H9 (cell line): ENCODE measurements around the gene SIGLEC11. TPM values are rescaled to one million over a fixed set of nuclear protein-coding genes. Genes with fewer than 3 reads are reported as not detected.

ENCODE experiments used
- DNase-seq: peaks from one replicate; pipeline ENCODE4 v3.0.0-alpha.2; 2017
- H2AFZ ChIP-seq: one replicate; pipeline ENCODE4 v1.6.1; 2013; ENCODE audit warnings: mild to moderate bottlenecking, low read length, control low read depth, moderate library complexity
- H2AK5ac ChIP-seq: 2 replicates; pipeline ENCODE4 v1.6.1; 2013; ENCODE audit warnings: low read length, control low read depth, mixed read lengths; ENCODE audit not compliant: insufficient read length
- H2BK120ac ChIP-seq: one replicate; pipeline ENCODE4 v1.6.1; 2013; ENCODE audit warnings: low read depth, mild to moderate bottlenecking, low read length, control low read depth, inconsistent platforms; ENCODE audit not compliant: poor library complexity, severe bottlenecking
- H2BK12ac ChIP-seq: 2 replicates; pipeline ENCODE4 v1.6.1; 2013; ENCODE audit warnings: low read length, control low read depth, mixed read lengths, low read depth; ENCODE audit not compliant: insufficient read length
- H2BK15ac ChIP-seq: 2 replicates; pipeline ENCODE4 v1.6.1; 2013; ENCODE audit warnings: low read depth, low read length, control low read depth
- H2BK20ac ChIP-seq: one replicate; pipeline ENCODE4 v1.6.1; 2013; ENCODE audit warnings: low read depth, mild to moderate bottlenecking, low read length, control low read depth, inconsistent platforms; ENCODE audit not compliant: poor library complexity, severe bottlenecking
- H2BK5ac ChIP-seq: 2 replicates; pipeline ENCODE4 v1.6.1; 2013; ENCODE audit warnings: low read length, control low read depth, mixed read lengths; ENCODE audit not compliant: insufficient read length
- H3K14ac ChIP-seq: 2 replicates; pipeline ENCODE4 v1.6.1; 2013; ENCODE audit warnings: low read length, control low read depth; ENCODE audit not compliant: insufficient read depth
- H3K18ac ChIP-seq: 2 replicates; pipeline ENCODE4 v1.6.1; 2013; ENCODE audit warnings: low read depth, mild to moderate bottlenecking, mixed read lengths, low read length, control low read depth; ENCODE audit not compliant: insufficient read length
- H3K23ac ChIP-seq: 2 replicates; pipeline ENCODE4 v1.6.1; 2013; ENCODE audit warnings: low read length, control low read depth, mixed read lengths, low read depth; ENCODE audit not compliant: insufficient read length
- H3K23me2 ChIP-seq: 2 replicates; pipeline ENCODE4 v1.6.1; 2013; ENCODE audit warnings: low read depth, mild to moderate bottlenecking, mixed read lengths, low read length, control low read depth; ENCODE audit not compliant: insufficient read length, poor library complexity, severe bottlenecking
- H3K27ac ChIP-seq: 2 replicates; pipeline ENCODE4 v1.5.1; 2013; ENCODE audit warnings: low read length, control low read depth, mixed read lengths, low read depth; ENCODE audit not compliant: insufficient read length
- H3K27me3 ChIP-seq: 2 replicates; pipeline ENCODE4 v1.6.1; 2013; ENCODE audit warnings: low read length, control low read depth, inconsistent platforms; ENCODE audit not compliant: insufficient read depth
- H3K4ac ChIP-seq: 2 replicates; pipeline ENCODE4 v1.6.1; 2013; ENCODE audit warnings: low read depth, mild to moderate bottlenecking, control low read depth, inconsistent platforms, low read length, moderate library complexity
- H3K4me1 ChIP-seq: 2 replicates; pipeline ENCODE4 v1.6.1; 2013; ENCODE audit warnings: low read length, control low read depth, inconsistent platforms; ENCODE audit not compliant: insufficient read depth
- H3K4me2 ChIP-seq: 2 replicates; pipeline ENCODE4 v1.6.1; 2013; ENCODE audit warnings: low read length, control low read depth, mixed read lengths; ENCODE audit not compliant: insufficient read length, insufficient read depth
- H3K56ac ChIP-seq: 2 replicates; pipeline ENCODE4 v1.6.1; 2013; ENCODE audit warnings: low read depth, mild to moderate bottlenecking, mixed read lengths, low read length, control low read depth; ENCODE audit not compliant: insufficient read length
- H3K79me1 ChIP-seq: 2 replicates; pipeline ENCODE4 v1.6.1; 2013; ENCODE audit warnings: low read depth, mild to moderate bottlenecking, moderate library complexity, low read length, control low read depth, inconsistent platforms; ENCODE audit not compliant: insufficient read depth, poor library complexity, severe bottlenecking
- H3K79me2 ChIP-seq: 2 replicates; pipeline ENCODE4 v1.6.1; 2013; ENCODE audit warnings: low read length, control low read depth, inconsistent platforms; ENCODE audit not compliant: insufficient read depth
- H3K9ac ChIP-seq: 2 replicates; pipeline ENCODE4 v1.6.1; 2013; ENCODE audit warnings: low read length, control low read depth, mixed read lengths; ENCODE audit not compliant: insufficient read length; ENCODE audit errors: extremely low read depth
- H3K9me3 ChIP-seq: one replicate; pipeline ENCODE4 v1.6.1; 2013; ENCODE audit warnings: low read depth, low read length, inconsistent platforms; ENCODE audit not compliant: control insufficient read depth
- H3T11ph ChIP-seq: one replicate; pipeline ENCODE4 v1.6.1; 2013; ENCODE audit warnings: mild to moderate bottlenecking, low read length, control low read depth, inconsistent platforms
- H4K20me1 ChIP-seq: one replicate; pipeline ENCODE4 v1.6.1; 2013; ENCODE audit not compliant: control insufficient read depth, insufficient read length, insufficient read depth
- H4K5ac ChIP-seq: 2 replicates; pipeline ENCODE4 v1.6.1; 2013; ENCODE audit warnings: low read depth, mild to moderate bottlenecking, mixed read lengths, low read length, control low read depth; ENCODE audit not compliant: insufficient read length
- H4K8ac ChIP-seq: replicated peaks from 2 replicates; pipeline ENCODE4 v1.6.1; 2013; ENCODE audit warnings: low read length, control low read depth, mixed read lengths, low read depth; ENCODE audit not compliant: insufficient read length
- H4K91ac ChIP-seq: 2 replicates; pipeline ENCODE4 v1.6.1; 2013; ENCODE audit warnings: low read depth, mild to moderate bottlenecking, moderate library complexity, mixed read lengths, low read length, control low read depth; ENCODE audit not compliant: insufficient read length
- H3K27ac Mint-ChIP-seq, 3 experiments: 2 replicates in 2 of 3; 3 replicates in 1 of 3; pipeline ENCODE4 v1.8.0; 2020 to 2021; ENCODE audit warnings: mixed read lengths in 3 of 3, mild to moderate bottlenecking in 1 of 3, moderate library complexity in 1 of 3
- H3K27me3 Mint-ChIP-seq: 2 replicates; pipeline ENCODE4 v1.8.0; 2021; ENCODE audit warnings: low read depth, mild to moderate bottlenecking, moderate library complexity, mixed read lengths
- H3K36me3 Mint-ChIP-seq, 3 experiments: 2 replicates in 2 of 3; 3 replicates in 1 of 3; pipeline ENCODE4 v1.8.0; 2020 to 2021; ENCODE audit warnings: low read depth in 3 of 3, mixed read lengths in 3 of 3; ENCODE audit not compliant: insufficient read depth in 1 of 3
- H3K4me1 Mint-ChIP-seq, 2 experiments: 2 replicates each; pipeline ENCODE4 v1.8.0; 2020; ENCODE audit warnings: mixed read lengths in 2 of 2
- H3K4me3 Mint-ChIP-seq, 2 experiments: 2 replicates in 1 of 2; 3 replicates in 1 of 2; pipeline ENCODE4 v1.8.0; 2020 to 2021; ENCODE audit warnings: mild to moderate bottlenecking in 2 of 2, mixed read lengths in 2 of 2, moderate library complexity in 1 of 2
- H3K9me3 Mint-ChIP-seq, 2 experiments: 2 replicates in 1 of 2; 3 replicates in 1 of 2; pipeline ENCODE4 v1.8.0; 2020; ENCODE audit warnings: mild to moderate bottlenecking in 2 of 2, mixed read lengths in 2 of 2, moderate library complexity in 1 of 2
- WGBS: extraction: QIAGEN DNeasy Blood & Tissue Kit; methylation state at CpG from one replicate; pipeline ENCODE4 v1.1.7; 2013; ENCODE audit warnings: missing lambda C conversion rate, low lambda C conversion rate, mixed read lengths; ENCODE audit not compliant: insufficient read length; ENCODE audit errors: extremely low coverage; 5-methylcytosine and 5-hydroxymethylcytosine counted together
- total RNA-seq: library from RNA; stranded (reverse); gene quantifications from 2 replicates; pipeline ENCODE4 v1.2.1, GENCODE V29; 2021
- TF ChIP-seq, protein P1 (sequence below): fragments of 200-600 bp; sonication (generic); conservative IDR thresholded peaks from 3 replicates; pipeline ENCODE4 v1.8.0; 2021; ENCODE audit warnings: antibody characterized with exemption, mild to moderate bottlenecking

SIGLEC11 gene
- total RNA-seq, 1 experiment from 2014 or later: not detected

GRCh38 chr19:49932041-49932451, 28.9 kb downstream of the SIGLEC11 start:
- Mint-ChIP-seq H3K27me3 (peaks cover 8% of the 10 kb centered on the region), H3K27ac (no peak overlapping the region), H3K4me1 (peaks cover 15 to 28% of the 10 kb centered on the region in 2 experiments), H3K4me3 (peak overlapping the region in 1 of 2 experiments; percentile 7; a peak in 1 of 5 replicates), H3K9me3 (peaks cover 0 to 4% of the 10 kb centered on the region in 2 experiments; a peak in 3 of 5 replicates), H3K36me3 (peaks cover 19 to 37% (median 19%) of the 10 kb centered on the region in 3 experiments)
- no peak for DNase-seq
- no peak overlapping the region for H3K4me2 ChIP-seq
- no peak overlapping the region for H2BK15ac ChIP-seq
- H4K20me1 ChIP-seq: peaks cover 2% of the 10 kb centered on the region
- WGBS: no CpG with 5 or more reads among the region's 5 CpGs
- no peak overlapping the region for H3K4ac ChIP-seq
- TF ChIP-seq, protein P1, sequence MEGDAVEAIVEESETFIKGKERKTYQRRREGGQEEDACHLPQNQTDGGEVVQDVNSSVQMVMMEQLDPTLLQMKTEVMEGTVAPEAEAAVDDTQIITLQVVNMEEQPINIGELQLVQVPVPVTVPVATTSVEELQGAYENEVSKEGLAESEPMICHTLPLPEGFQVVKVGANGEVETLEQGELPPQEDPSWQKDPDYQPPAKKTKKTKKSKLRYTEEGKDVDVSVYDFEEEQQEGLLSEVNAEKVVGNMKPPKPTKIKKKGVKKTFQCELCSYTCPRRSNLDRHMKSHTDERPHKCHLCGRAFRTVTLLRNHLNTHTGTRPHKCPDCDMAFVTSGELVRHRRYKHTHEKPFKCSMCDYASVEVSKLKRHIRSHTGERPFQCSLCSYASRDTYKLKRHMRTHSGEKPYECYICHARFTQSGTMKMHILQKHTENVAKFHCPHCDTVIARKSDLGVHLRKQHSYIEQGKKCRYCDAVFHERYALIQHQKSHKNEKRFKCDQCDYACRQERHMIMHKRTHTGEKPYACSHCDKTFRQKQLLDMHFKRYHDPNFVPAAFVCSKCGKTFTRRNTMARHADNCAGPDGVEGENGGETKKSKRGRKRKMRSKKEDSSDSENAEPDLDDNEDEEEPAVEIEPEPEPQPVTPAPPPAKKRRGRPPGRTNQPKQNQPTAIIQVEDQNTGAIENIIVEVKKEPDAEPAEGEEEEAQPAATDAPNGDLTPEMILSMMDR: no peak
- no peak overlapping the region for H2AK5ac ChIP-seq
- no peak overlapping the region for H3K9ac ChIP-seq
- H2BK12ac ChIP-seq: no peak overlapping the region
- no peak overlapping the region for H4K91ac ChIP-seq
- peaks cover 10% of the 10 kb centered on the region for H3K23me2 ChIP-seq
- H2AFZ ChIP-seq: no peak overlapping the region
- no peak overlapping the region for H2BK20ac ChIP-seq
- H3K14ac ChIP-seq: no peak overlapping the region
- H4K5ac ChIP-seq: no peak overlapping the region
- H3K27ac ChIP-seq: no peak overlapping the region
- no peaks in the 10 kb centered on the region for H3K9me3 ChIP-seq
- no peaks in the 10 kb centered on the region for H3K79me1 ChIP-seq
- no peak overlapping the region for H3K18ac ChIP-seq
- no peaks in the 10 kb centered on the region; the same call in 1 of the 2 replicates for H3K4me1 ChIP-seq
- no peaks in the 10 kb centered on the region for H3K27me3 ChIP-seq
- no peak overlapping the region for H2BK120ac ChIP-seq
- no peak overlapping the region for H3K23ac ChIP-seq
- H3K56ac ChIP-seq: no peak overlapping the region
- no peak overlapping the region for H3T11ph ChIP-seq
- no peak overlapping the region for H4K8ac ChIP-seq
- H3K79me2 ChIP-seq: peaks cover 13% of the 10 kb centered on the region; the same call in 1 of the 2 replicates
- no peak overlapping the region for H2BK5ac ChIP-seq
